Hepatocyte (in vitro differentiated cells): Measurements from ENCODE around the gene PFN3. TPM values are rescaled to one million over a fixed set of nuclear protein-coding genes. Genes with fewer than 3 reads are reported as not detected.
"Not testable (repeated sequence)": the region's sequence is repeated elsewhere in the genome, so short reads cannot be mapped to it uniquely, and the experiment has no call there.

ENCODE experiments used
- DNase-seq: peaks from one replicate; pipeline ENCODE4 v3.0.0-alpha.2; 2016; ENCODE audit warnings: low spot score
- H2AFZ ChIP-seq: fragments of 200-600 bp; sonication (generic); 2 replicates; pipeline ENCODE4 v1.6.0; 2016; ENCODE audit warnings: antibody characterized with exemption, mild to moderate bottlenecking
- H3K27ac ChIP-seq: fragments of 200-600 bp; sonication (generic); 2 replicates; pipeline ENCODE4 v1.5.1; 2016; ENCODE audit warnings: mild to moderate bottlenecking
- H3K27me3 ChIP-seq: fragments of 200-600 bp; sonication (generic); 2 replicates; pipeline ENCODE4 v1.6.1; 2016
- H3K36me3 ChIP-seq: fragments of 200-600 bp; sonication (generic); replicated peaks from 2 replicates; pipeline ENCODE4 v1.5.1; 2016; ENCODE audit warnings: low read depth; ENCODE audit not compliant: insufficient read depth
- H3K4me1 ChIP-seq: fragments of 200-600 bp; sonication (generic); 2 replicates; pipeline ENCODE4 v1.5.1; 2016; ENCODE audit warnings: mild to moderate bottlenecking, moderate library complexity; ENCODE audit not compliant: insufficient read depth
- H3K4me2 ChIP-seq: fragments of 200-600 bp; sonication (generic); 2 replicates; pipeline ENCODE4 v1.6.0; 2016
- H3K4me3 ChIP-seq: fragments of 200-600 bp; sonication (generic); 2 replicates; pipeline ENCODE4 v1.5.1; 2016; ENCODE audit warnings: mild to moderate bottlenecking
- H3K79me2 ChIP-seq: fragments of 200-600 bp; sonication (generic); 2 replicates; pipeline ENCODE4 v1.6.0; 2017; ENCODE audit warnings: mild to moderate bottlenecking
- H3K9me2 ChIP-seq: fragments of 200-600 bp; sonication (generic); replicated peaks from 2 replicates; pipeline ENCODE4 v1.6.0; 2017; ENCODE audit warnings: mild to moderate bottlenecking; ENCODE audit not compliant: insufficient read depth
- H3K9me3 ChIP-seq: fragments of 200-600 bp; sonication (generic); 2 replicates; pipeline ENCODE4 v1.5.1; 2016; ENCODE audit warnings: low read depth, mild to moderate bottlenecking
- H4K20me1 ChIP-seq: fragments of 200-600 bp; sonication (generic); 2 replicates; pipeline ENCODE4 v1.6.0; 2016; ENCODE audit warnings: mild to moderate bottlenecking; ENCODE audit not compliant: insufficient read depth, poor library complexity, severe bottlenecking
- EZH2 ChIP-seq: fragments of 200-600 bp; sonication (generic); IDR thresholded peaks from 2 replicates; pipeline ENCODE4 v1.6.1; 2016; ENCODE audit warnings: antibody characterized with exemption, mild to moderate bottlenecking, borderline replicate concordance
- EZH2phosphoT487 ChIP-seq: fragments of 200-600 bp; sonication (generic); IDR thresholded peaks from one replicate; pipeline ENCODE4 v1.6.1; 2018; ENCODE audit warnings: antibody characterized with exemption, mild to moderate bottlenecking, low read depth, moderate library complexity; ENCODE audit not compliant: unreplicated experiment, severe bottlenecking
- WGBS: methylation state at CpG from one replicate; pipeline ENCODE4 v1.1.6; 2016; ENCODE audit warnings: low lambda C conversion rate; ENCODE audit errors: missing lambda C conversion rate; 5-methylcytosine and 5-hydroxymethylcytosine counted together
- polyA plus RNA-seq: library from polyadenylated mRNA; unstranded; fragments of >200 nt; fragmentation: Nextera tagmentation; extraction: Ambion mirVana; gene quantifications from 2 replicates; pipeline ENCODE4 v1.2.1, GENCODE V29; 2016
- total RNA-seq: library from RNA; depleted of rRNA; stranded (reverse); fragments of >200 nt; gene quantifications from 2 replicates; pipeline ENCODE4 v1.2.3, GENCODE V29; 2014
- TF ChIP-seq, protein P1 (sequence below): fragments of 200-600 bp; sonication (generic); IDR thresholded peaks from 2 replicates; pipeline ENCODE4 v1.5.1; 2016; ENCODE audit warnings: antibody characterized with exemption, mild to moderate bottlenecking; ENCODE audit not compliant: poor library complexity

PFN3 gene
- total and polyA plus RNA-seq, 2 experiments from 2014 or later, result not detected

DNA sequence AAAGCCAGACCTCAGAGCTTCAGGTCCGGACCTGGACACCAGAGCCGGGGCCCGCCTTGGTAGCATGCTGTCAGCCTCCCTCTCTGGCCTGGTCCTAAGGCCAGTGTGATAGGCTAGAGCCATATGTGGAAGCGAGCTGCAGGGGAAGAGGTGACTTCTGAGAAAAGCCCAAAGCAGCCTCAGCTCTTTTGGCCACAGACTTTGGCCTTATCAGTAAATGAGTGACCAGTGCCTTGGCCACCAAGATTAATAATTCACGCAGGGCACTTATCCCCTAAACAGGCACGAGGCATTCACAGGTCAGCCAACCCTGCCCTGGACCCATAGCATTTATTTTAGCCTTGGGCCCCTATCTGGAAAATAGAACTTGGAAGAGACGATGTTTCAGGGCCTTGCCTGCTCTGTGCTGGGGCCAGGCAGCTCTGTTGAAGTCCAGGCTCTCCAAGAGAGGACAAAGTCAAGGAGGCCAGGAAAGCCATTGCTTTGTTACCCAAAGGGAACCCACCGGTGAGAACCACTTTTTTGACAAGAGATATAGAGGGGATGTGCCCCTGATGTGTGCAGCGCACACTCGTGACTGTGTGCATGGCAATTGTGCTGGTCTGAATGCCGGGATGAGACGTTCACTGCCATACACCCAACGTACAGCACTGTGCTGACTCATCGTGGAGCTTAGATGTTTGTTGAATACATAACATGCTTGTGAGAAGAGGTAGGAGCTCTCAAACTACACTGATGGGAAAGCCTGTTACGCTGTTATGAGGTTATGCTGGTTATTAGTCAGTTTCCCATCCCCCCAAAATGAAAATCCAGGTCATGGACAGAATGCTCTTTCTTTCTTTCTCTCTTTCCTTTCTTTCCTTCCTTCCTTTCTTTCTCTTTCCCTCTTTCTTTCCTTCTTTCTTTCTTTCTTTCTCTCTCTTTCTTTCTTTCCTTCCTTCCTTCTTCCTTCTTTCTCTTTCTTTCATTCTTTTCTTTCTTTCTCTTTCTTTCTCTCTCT is 21.3 kb downstream of the PFN3 start:
- no peak overlapping the region for H3K4me3 ChIP-seq
- H3K4me2 ChIP-seq, result peak overlapping the region; percentile 41
- no peak overlapping the region for H2AFZ ChIP-seq
- no peaks in the 10 kb centered on the region for H3K9me2 ChIP-seq
- DNase-seq, result peak; percentile 83
- H3K27ac ChIP-seq, result peak overlapping the region; percentile 88
- peaks cover 13% of the 10 kb centered on the region for H3K4me1 ChIP-seq
- TF ChIP-seq, protein P1, sequence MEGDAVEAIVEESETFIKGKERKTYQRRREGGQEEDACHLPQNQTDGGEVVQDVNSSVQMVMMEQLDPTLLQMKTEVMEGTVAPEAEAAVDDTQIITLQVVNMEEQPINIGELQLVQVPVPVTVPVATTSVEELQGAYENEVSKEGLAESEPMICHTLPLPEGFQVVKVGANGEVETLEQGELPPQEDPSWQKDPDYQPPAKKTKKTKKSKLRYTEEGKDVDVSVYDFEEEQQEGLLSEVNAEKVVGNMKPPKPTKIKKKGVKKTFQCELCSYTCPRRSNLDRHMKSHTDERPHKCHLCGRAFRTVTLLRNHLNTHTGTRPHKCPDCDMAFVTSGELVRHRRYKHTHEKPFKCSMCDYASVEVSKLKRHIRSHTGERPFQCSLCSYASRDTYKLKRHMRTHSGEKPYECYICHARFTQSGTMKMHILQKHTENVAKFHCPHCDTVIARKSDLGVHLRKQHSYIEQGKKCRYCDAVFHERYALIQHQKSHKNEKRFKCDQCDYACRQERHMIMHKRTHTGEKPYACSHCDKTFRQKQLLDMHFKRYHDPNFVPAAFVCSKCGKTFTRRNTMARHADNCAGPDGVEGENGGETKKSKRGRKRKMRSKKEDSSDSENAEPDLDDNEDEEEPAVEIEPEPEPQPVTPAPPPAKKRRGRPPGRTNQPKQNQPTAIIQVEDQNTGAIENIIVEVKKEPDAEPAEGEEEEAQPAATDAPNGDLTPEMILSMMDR, result no peak
- 59% methylated on average over 15 of the region's 15 CpGs for WGBS
- no peaks in the 10 kb centered on the region for H3K79me2 ChIP-seq
- no peaks in the 10 kb centered on the region for H3K36me3 ChIP-seq
- no peaks in the 10 kb centered on the region for H3K9me3 ChIP-seq
- H3K27me3 ChIP-seq, result no peaks in the 10 kb centered on the region
- no peaks in the 10 kb centered on the region for H4K20me1 ChIP-seq

GRCh38 chr5:177377851-177378776 is 22.3 kb downstream of the PFN3 start:
- no peak for DNase-seq
- Histone ChIP-seq H3K27ac (peak overlapping the region; percentile 88), H3K4me2 (peak overlapping the region; percentile 41), H3K4me3 (no peak overlapping the region), H3K9me3 (no peaks in the 10 kb centered on the region), H4K20me1 (no peaks in the 10 kb centered on the region), H2AFZ (no peak overlapping the region), H3K9me2 (no peaks in the 10 kb centered on the region), H3K79me2 (no peaks in the 10 kb centered on the region), H3K27me3 (no peaks in the 10 kb centered on the region), H3K36me3 (no peaks in the 10 kb centered on the region), H3K4me1 (peaks cover 13% of the 10 kb centered on the region)
- TF ChIP-seq, protein P1, result no peak
- TF ChIP-seq EZH2 (no peak), EZH2phosphoT487 (no peak)
- 86% methylated on average over 8 of the region's 8 CpGs for WGBS

GRCh38 chr5:177376107-177376506 is 24.4 kb downstream of the PFN3 start:
- no peak for DNase-seq
- WGBS, result 79% methylated on average over 11 of the region's 11 CpGs
- H3K4me1 ChIP-seq, result peaks cover 13% of the 10 kb centered on the region
- H3K9me2 ChIP-seq, result no peaks in the 10 kb centered on the region
- no peaks in the 10 kb centered on the region for H3K27me3 ChIP-seq
- H3K79me2 ChIP-seq, result peaks cover 5% of the 10 kb centered on the region
- H3K36me3 ChIP-seq, result no peaks in the 10 kb centered on the region
- H3K4me2 ChIP-seq, result no peak overlapping the region
- no peak overlapping the region for H3K27ac ChIP-seq
- H3K9me3 ChIP-seq, result no peaks in the 10 kb centered on the region
- H4K20me1 ChIP-seq, result no peaks in the 10 kb centered on the region
- no peak overlapping the region for H3K4me3 ChIP-seq
- TF ChIP-seq EZH2phosphoT487 (no peak), EZH2 (no peak)
- TF ChIP-seq, protein P1, result no peak
- H2AFZ ChIP-seq, result no peak overlapping the region

DNA sequence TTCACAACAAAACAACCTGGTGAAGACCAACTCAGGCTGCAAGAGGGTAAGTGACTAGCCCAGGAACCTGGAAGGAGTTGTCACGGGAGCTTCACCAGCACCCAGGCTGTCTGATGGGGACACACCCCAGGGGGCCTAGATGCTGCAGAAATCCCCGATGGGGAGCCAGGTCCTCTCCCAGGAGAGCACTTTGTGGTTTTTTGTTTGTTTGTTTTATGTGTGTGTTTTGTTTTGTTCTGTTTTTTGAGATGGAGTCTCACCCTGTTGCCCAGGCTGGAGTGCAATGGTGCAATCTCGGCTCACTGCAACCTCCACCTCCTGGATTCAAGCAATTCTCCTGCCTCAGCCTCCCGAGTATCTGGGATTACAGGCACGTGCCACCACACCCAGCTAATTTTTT is 24.9 kb downstream of the PFN3 start:
- not testable (repeated sequence) for H3K9me3 ChIP-seq, H4K20me1 ChIP-seq, H3K27me3 ChIP-seq, H3K9me2 ChIP-seq, H3K27ac ChIP-seq, H3K79me2 ChIP-seq, DNase-seq, H3K36me3 ChIP-seq, H3K4me3 ChIP-seq, H2AFZ ChIP-seq, H3K4me2 ChIP-seq
- WGBS, result 83% methylated on average over 5 of the region's 5 CpGs
- H3K4me1 ChIP-seq, result peaks cover 13% of the 10 kb centered on the region
